B cell (primary cell): Measurements from ENCODE around the gene FBLN5. TPM values are rescaled to one million over a fixed set of nuclear protein-coding genes. Genes with fewer than 3 reads are reported as not detected.
A peak's percentile ranks its signal among the peaks of the same experiment; 100 is the strongest.

Experiments used
- ATAC-seq: fragments of 200-7000 bp; cut with Tn5 transposase; one replicate; pipeline ENCODE4 v1.10.0; 2021; ENCODE audit warnings: low read depth, mild to moderate bottlenecking, moderate number of reproducible peaks, moderate library complexity
- CTCF ChIA-PET: fragments of 350-600 bp; sonication (Branson Sonifier 250); formaldehyde crosslinking; loops from one replicate; lab custom pipeline; 2021; ENCODE audit warnings: antibody characterized with exemption, inconsistent platforms; lab: Charles Lee
- POLR2A ChIA-PET: fragments of 350-600 bp; sonication (Branson Sonifier 250); formaldehyde crosslinking; loops from one replicate; lab custom pipeline; 2021; ENCODE audit warnings: antibody characterized with exemption; lab: Charles Lee
- DNase-seq: peaks from one replicate; pipeline ENCODE4 v3.0.0; 2013
- H2AFZ ChIP-seq: 2 replicates; pipeline ENCODE4 v1.6.1; 2012; ENCODE audit warnings: mild to moderate bottlenecking, low read depth, low read length; ENCODE audit not compliant: insufficient read depth, poor library complexity, severe bottlenecking
- H3K27ac ChIP-seq, 2 donors: 1 replicate in 1 of 2; 2 replicates in 1 of 2; pipeline ENCODE4 v1.5.1; 2012 to 2013; ENCODE audit warnings: low read length in 2 of 2, mild to moderate bottlenecking in 2 of 2, moderate library complexity in 1 of 2
- H3K27me3 ChIP-seq, 4 experiments: fragments of 200-600 bp in 1 of 4; sonication (generic) in 1 of 4; replicated peaks in 1 of 4; 1 replicate in 2 of 4; 2 replicates in 2 of 4; pipeline versions ENCODE4 v1.6.1 to v1.7.0; 2013 to 2016; ENCODE audit warnings: low read length in 3 of 4, mild to moderate bottlenecking in 2 of 4, mixed read lengths in 1 of 4, moderate library complexity in 1 of 4; ENCODE audit not compliant: insufficient read depth in 4 of 4, control insufficient read depth in 3 of 4; ENCODE audit errors: control extremely low read depth in 1 of 4
- H3K36me3 ChIP-seq, 2 experiments: replicated peaks in 1 of 2; 1 replicate in 1 of 2; 2 replicates in 1 of 2; pipeline versions ENCODE4 v1.6.1 to v1.7.1; 2013; ENCODE audit warnings: low read length in 1 of 2; ENCODE audit not compliant: insufficient read depth in 2 of 2, control insufficient read depth in 1 of 2; ENCODE audit errors: control extremely low read depth in 1 of 2, extremely low read depth in 1 of 2
- H3K4me1 ChIP-seq, 2 donors: fragments of 200-600 bp in 1 of 2; sonication (generic) in 1 of 2; 1 replicate in 1 of 2; 2 replicates in 1 of 2; pipeline versions ENCODE4 v1.5.1 to v1.6.1; 2013 to 2017; ENCODE audit warnings: low read length in 2 of 2; ENCODE audit not compliant: control insufficient read depth in 2 of 2, insufficient read depth in 2 of 2
- H3K4me2 ChIP-seq: replicated peaks from 2 replicates; pipeline ENCODE3; 2012; ENCODE audit warnings: mild to moderate bottlenecking, low read depth, low read length; ENCODE audit not compliant: poor library complexity, severe bottlenecking
- H3K4me3 ChIP-seq, 5 experiments: fragments of 200-600 bp in 1 of 5; sonication (generic) in 1 of 5; 1 replicate in 3 of 5; 2 replicates in 2 of 5; pipeline versions ENCODE4 v1.5.1 to v1.7.0; 2011 to 2016; ENCODE audit warnings: low read length in 4 of 5, mild to moderate bottlenecking in 4 of 5, low read depth in 2 of 5, control low read depth in 1 of 5, moderate library complexity in 1 of 5; ENCODE audit not compliant: insufficient read depth in 1 of 5; ENCODE audit errors: control extremely low read depth in 1 of 5, extremely low read depth in 1 of 5
- H3K79me2 ChIP-seq: fragments of 200-600 bp; sonication (generic); one replicate; pipeline ENCODE4 v1.6.0; 2016; ENCODE audit warnings: low read length; ENCODE audit not compliant: control insufficient read depth, insufficient read depth
- H3K9ac ChIP-seq: fragments of 200-600 bp; sonication (generic); 2 replicates; pipeline ENCODE4 v1.6.1; 2017; ENCODE audit warnings: mild to moderate bottlenecking, low read length, moderate library complexity
- H3K9me3 ChIP-seq, 3 donors: one replicate each; pipeline versions ENCODE4 v1.6.1 to v1.7.1; 2013; ENCODE audit warnings: low read length in 2 of 3; ENCODE audit not compliant: control insufficient read depth in 2 of 3, insufficient read depth in 1 of 3; ENCODE audit errors: control extremely low read depth in 1 of 3
- H4K20me1 ChIP-seq: 2 replicates; pipeline ENCODE4 v1.6.0; 2012; ENCODE audit warnings: mild to moderate bottlenecking, low read length; ENCODE audit not compliant: insufficient read depth, control insufficient read depth, poor library complexity, severe bottlenecking
- H3K27ac Mint-ChIP-seq: one replicate; pipeline ENCODE4 v1.8.0; 2021; ENCODE audit warnings: mixed read lengths
- H3K27me3 Mint-ChIP-seq: one replicate; pipeline ENCODE4 v1.8.0; 2021; ENCODE audit warnings: mixed read lengths
- H3K4me1 Mint-ChIP-seq: one replicate; pipeline ENCODE4 v1.8.0; 2021; ENCODE audit warnings: mixed read lengths
- H3K4me3 Mint-ChIP-seq: one replicate; pipeline ENCODE4 v1.8.0; 2021; ENCODE audit warnings: mixed read lengths
- H3K9me3 Mint-ChIP-seq: one replicate; pipeline ENCODE4 v1.8.0; 2022; ENCODE audit warnings: mixed read lengths; ENCODE audit not compliant: insufficient read depth
- CTCF ChIP-seq: fragments of 200-600 bp; IDR thresholded peaks from one replicate; pipeline ENCODE4 v1.8.0; 2022; ENCODE audit warnings: antibody characterized with exemption, mild to moderate bottlenecking
- EZH2 ChIP-seq: IDR thresholded peaks from 2 replicates; pipeline ENCODE4 v1.6.1; 2012; ENCODE audit warnings: borderline replicate concordance, low read depth, mild to moderate bottlenecking, moderate library complexity, low read length; ENCODE audit not compliant: insufficient read depth, poor library complexity, severe bottlenecking
- WGBS: methylation state at CpG from one replicate; pipeline ENCODE4 v1.1.5; 2013; ENCODE audit warnings: missing lambda C conversion rate; ENCODE audit not compliant: insufficient coverage; 5-methylcytosine and 5-hydroxymethylcytosine counted together
- intact Hi-C: fragments of 100-400 bp; cut with micrococcal nuclease; formaldehyde crosslinking; loops from one replicate; pipeline ENCODE4 v1.10.0; 2022
- polyA plus RNA-seq: library from polyadenylated mRNA; depleted of rRNA; stranded (reverse); fragments of >200 nt; gene quantifications from 2 replicates; pipeline ENCODE4 v1.2.3, GENCODE V29; 2012
- total RNA-seq, 2 donors: library from RNA; stranded (reverse); fragments of 120-200 nt in 1 of 2; gene quantifications; 1 replicate in 1 of 2; 2 replicates in 1 of 2; pipeline versions ENCODE4 v1.2.3 to v1.2.4, GENCODE V29; 2013 to 2022

The FBLN5 gene
- total and polyA plus RNA-seq, 2 donors (not counting 1 experiment from before 2014, with no cell fraction given) = 0.31 to 0.37 TPM

- no peaks in the 10 kb centered on the region for H3K79me2 ChIP-seq
- no peak within 1 kb of the TSS for H3K27ac Mint-ChIP-seq
These were observed 80.0 kb downstream of the FBLN5 start, which contains the start of gene TC2N for GRCh38 chr14:91867316-91867988. TC2N (minus strand) TSS chr14:91867536; CDS start chr14:91813769, 53,767 bp downstream.

More at GRCh38 chr14:91867316-91867988, 80.0 kb downstream of the FBLN5 start, which contains the start of gene TC2N:
- Mint-ChIP-seq H3K4me1 (peaks cover 43% of the 10 kb centered on the region), H3K4me3 (no peak within 1 kb of the TSS), H3K9me3 (no peaks in the 10 kb centered on the region), H3K27me3 (no peaks in the 10 kb centered on the region)
- peak within 1 kb of the TSS; percentile 39 for H2AFZ ChIP-seq
- no peak for DNase-seq
- no peak within 1 kb of the TSS for H3K27ac ChIP-seq
- intact Hi-C loops = no loop called here
- peaks cover 41 to 45% of the 10 kb centered on the region in 2 donors for H3K4me1 ChIP-seq
- H3K36me3 ChIP-seq = no peaks in the 10 kb centered on the region
- no peak for TF ChIP-seq CTCF
- TF ChIP-seq EZH2 = no peak
- ATAC-seq = no peak
- no peak within 1 kb of the TSS for H3K4me3 ChIP-seq
- H3K9me3 ChIP-seq = peaks cover 0 to 13% (median 0%) of the 10 kb centered on the region in 3 donors
- CTCF ChIA-PET = interaction anchor here (1.6 kb wide), 1 partner anchor 22 kb away, joined by 3 read pairs; no protein-coding TSS in a partner anchor
- WGBS = 52% methylated on average over 10 of the region's 10 CpGs
- H3K4me2 ChIP-seq = peak within 1 kb of the TSS; percentile 13
- H3K27me3 ChIP-seq = peaks cover 0 to 2% (median 0%) of the 10 kb centered on the region in 4 experiments
- POLR2A ChIA-PET = no interaction called here
- no peak within 1 kb of the TSS for H3K9ac ChIP-seq
- H4K20me1 ChIP-seq = no peaks in the 10 kb centered on the region
